Measurements from ENCODE around the gene ME1.
"Not testable (repeated sequence)": the region's sequence is repeated elsewhere in the genome, so short reads cannot be mapped to it uniquely, and the experiment has no call there.

ME1 gene

DNA sequence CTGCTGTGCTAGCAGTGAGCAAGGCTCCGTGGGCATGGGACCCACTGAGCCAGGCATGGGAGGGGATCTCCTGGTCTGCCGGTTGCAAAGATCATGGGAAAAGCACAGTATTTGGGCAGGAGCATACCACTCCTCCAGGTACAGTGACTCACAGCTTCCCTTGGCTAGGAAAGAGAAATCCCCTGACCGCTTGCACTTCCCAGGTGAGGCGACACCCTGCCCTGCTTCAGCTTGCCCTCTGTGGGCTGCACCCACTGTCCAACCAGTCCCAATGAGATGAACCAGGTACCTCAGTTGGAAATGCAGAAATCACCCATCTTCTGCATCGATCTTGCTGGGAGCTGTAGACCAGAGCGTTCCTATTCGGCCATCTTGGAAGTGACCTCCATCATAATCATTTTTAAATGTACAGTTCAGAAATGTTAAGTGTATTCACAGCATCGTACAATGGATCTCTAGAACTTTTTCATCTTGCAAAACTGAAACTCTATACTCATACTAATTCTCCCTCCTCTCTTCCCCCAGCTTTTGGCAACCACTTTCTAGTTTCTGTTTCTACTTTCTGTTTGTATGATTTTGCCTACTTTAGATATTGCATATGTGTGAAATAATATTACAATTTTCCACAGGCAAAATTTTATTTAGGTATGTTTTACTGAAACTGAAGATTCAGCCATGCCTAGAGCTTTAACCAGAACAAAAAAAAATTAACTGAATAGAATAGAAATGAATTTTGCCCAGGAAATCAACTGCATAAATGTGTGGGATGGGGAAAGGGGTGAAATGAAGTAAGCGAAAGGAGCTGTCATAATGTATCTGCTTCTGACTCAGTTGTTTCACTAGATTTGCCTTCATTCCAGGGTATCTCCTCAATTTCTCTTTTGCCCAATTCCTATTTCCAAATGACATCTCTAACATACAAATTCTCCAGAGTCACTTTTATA, 137.7 kb downstream of the ME1 start:
- Histone ChIP-seq H3K27me3 (ENCODE audit: control insufficient read depth, insufficient read depth, low read length) (no peaks in the 10 kb centered on the region), H3K9me3 (ENCODE audit: control insufficient read depth, low read length) (no peaks in the 10 kb centered on the region), H3K79me2 (no peaks in the 10 kb centered on the region), H3K36me3 (ENCODE audit: control insufficient read depth, insufficient read depth, low read length) (no peaks in the 10 kb centered on the region), H3K4me3 (ENCODE audit: low read depth, low read length) (no peak overlapping the region), H3K4me2 (ENCODE audit: low read length) (no peak overlapping the region), H3K27ac (no peak overlapping the region), H3K4me1 (no peaks in the 10 kb centered on the region), H2AFZ (no peak overlapping the region), H3K9ac (no peak overlapping the region)
- no peak for TF ChIP-seq CTCF (IDR thresholded peaks at IDR 0.05)

GRCh38 chr6:83287298-83287697, 143.6 kb downstream of the ME1 start:
- H3K79me2 ChIP-seq; H3K27ac ChIP-seq; H3K4me3 ChIP-seq (ENCODE audit: low read depth, low read length): not testable (repeated sequence)

DNA sequence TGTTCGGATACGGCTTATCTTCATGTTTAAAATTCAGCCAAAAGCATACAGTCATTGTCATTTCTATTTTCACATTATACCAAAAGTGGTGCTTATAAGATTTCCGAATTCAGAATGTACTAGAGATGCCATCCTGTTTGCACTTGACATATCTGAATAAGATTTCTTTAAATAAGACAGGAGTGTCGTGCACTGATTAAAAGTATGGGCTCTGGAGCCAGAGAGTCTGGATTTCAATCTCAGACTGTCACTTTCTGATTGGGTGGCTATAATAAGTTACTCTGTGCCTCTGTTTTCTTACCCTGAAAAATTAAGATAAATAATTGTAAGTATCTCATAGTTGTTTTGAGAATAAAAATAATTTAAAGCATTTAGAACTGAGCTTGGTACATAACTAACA, 144.9 kb downstream of the ME1 start:
- Histone ChIP-seq H2AFZ (no peak overlapping the region), H3K4me2 (ENCODE audit: low read length) (no peak overlapping the region), H3K36me3 (ENCODE audit: control insufficient read depth, insufficient read depth, low read length) (no peaks in the 10 kb centered on the region), H3K9me3 (ENCODE audit: control insufficient read depth, low read length) (no peaks in the 10 kb centered on the region), H3K9ac (no peak overlapping the region), H3K4me3 (ENCODE audit: low read depth, low read length) (no peak overlapping the region), H3K4me1 (no peaks in the 10 kb centered on the region), H3K27ac (no peak overlapping the region), H3K27me3 (ENCODE audit: control insufficient read depth, insufficient read depth, low read length) (no peaks in the 10 kb centered on the region), H3K79me2 (no peaks in the 10 kb centered on the region)
- TF ChIP-seq CTCF (IDR thresholded peaks at IDR 0.05): no peak

More at GRCh38 chr6:83287298-83287697, 143.6 kb downstream of the ME1 start:
- not testable (repeated sequence) for H3K36me3 ChIP-seq (ENCODE audit: control insufficient read depth, insufficient read depth, low read length); H3K9me3 ChIP-seq (ENCODE audit: control insufficient read depth, low read length); H3K9ac ChIP-seq; H3K4me1 ChIP-seq; H3K4me2 ChIP-seq (ENCODE audit: low read length); H2AFZ ChIP-seq; H3K27me3 ChIP-seq (ENCODE audit: control insufficient read depth, insufficient read depth, low read length)

DNA sequence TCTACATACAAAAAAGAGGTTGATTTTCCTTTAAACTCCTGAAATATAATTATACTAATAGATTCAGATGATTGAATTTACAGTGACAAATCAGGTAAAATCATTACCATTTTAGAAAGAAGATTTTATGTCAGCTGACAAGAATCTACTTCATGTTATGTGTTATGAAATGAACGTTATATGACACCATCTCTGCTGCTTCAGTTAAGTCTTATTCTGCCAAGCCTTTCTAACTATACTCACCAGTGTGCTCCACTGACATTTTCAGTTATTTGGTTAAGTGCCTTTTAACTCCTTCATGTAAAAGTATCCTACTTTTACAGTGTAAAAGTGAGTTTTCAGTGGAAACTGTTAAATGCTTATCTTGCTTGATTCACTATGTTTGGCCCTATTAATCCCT, 157.3 kb downstream of the ME1 start:
- Histone ChIP-seq H2AFZ (no peak overlapping the region), H3K9me3 (ENCODE audit: control insufficient read depth, low read length) (no peaks in the 10 kb centered on the region), H3K27me3 (ENCODE audit: control insufficient read depth, insufficient read depth, low read length) (no peaks in the 10 kb centered on the region), H3K9ac (no peak overlapping the region), H3K4me2 (ENCODE audit: low read length) (no peak overlapping the region), H3K4me3 (ENCODE audit: low read depth, low read length) (no peak overlapping the region), H3K79me2 (no peaks in the 10 kb centered on the region), H3K27ac (no peak overlapping the region), H3K4me1 (no peaks in the 10 kb centered on the region), H3K36me3 (ENCODE audit: control insufficient read depth, insufficient read depth, low read length) (no peaks in the 10 kb centered on the region)
- no peak for TF ChIP-seq CTCF (IDR thresholded peaks at IDR 0.05)

- H3K4me3 ChIP-seq (ENCODE audit: low read depth, low read length): no peak overlapping the region
- H3K79me2 ChIP-seq: no peaks in the 10 kb centered on the region
- no peak overlapping the region for H3K4me2 ChIP-seq (ENCODE audit: low read length)
- no peaks in the 10 kb centered on the region for H3K27me3 ChIP-seq (ENCODE audit: control insufficient read depth, insufficient read depth, low read length)
- no peak overlapping the region for H2AFZ ChIP-seq
- H3K36me3 ChIP-seq (ENCODE audit: control insufficient read depth, insufficient read depth, low read length): no peaks in the 10 kb centered on the region
- no peaks in the 10 kb centered on the region for H3K4me1 ChIP-seq
- no peaks in the 10 kb centered on the region for H3K9me3 ChIP-seq (ENCODE audit: control insufficient read depth, low read length)
- no peak overlapping the region for H3K27ac ChIP-seq
- no peak overlapping the region for H3K9ac ChIP-seq
- no peak for TF ChIP-seq CTCF (IDR thresholded peaks at IDR 0.05)
These were observed 159.7 kb downstream of the ME1 start for GRCh38 chr6:83270971-83271719.

Data from parathyroid adenoma (tissue), 2 donors.